Endothelial cell of umbilical vein (primary cell): ENCODE data around the gene SATB2. TPM values are rescaled to one million over a fixed set of nuclear protein-coding genes. Genes with fewer than 3 reads are reported as not detected.

Experiments
- BruUV-seq: library from RNA; stranded (reverse); fragments of 400-500 nt; replicated peaks from 2 replicates; lab custom pipeline; 2021; lab: Mats Ljungman, UMichigan
- CTCF ChIA-PET: fragments of 300-600, 350-600 bp; sonication (Branson Sonifier 250); formaldehyde crosslinking; loops from one replicate; lab custom pipeline; 2021; ENCODE audit warnings: antibody characterized with exemption, inconsistent platforms; lab: Charles Lee
- POLR2A ChIA-PET: fragments of 300-600, 350-600 bp; sonication (Branson Sonifier 250); formaldehyde crosslinking; loops from one replicate; lab custom pipeline; 2021; ENCODE audit warnings: antibody characterized with exemption, inconsistent platforms; lab: Charles Lee
- DNase-seq: peaks from one replicate; pipeline ENCODE4 v3.0.0-alpha.2; 2011; ENCODE audit warnings: low read depth, low spot score
- FAIRE-seq: peaks from 2 replicates; lab custom pipeline; 2011; peaks lifted over from hg19 to GRCh38; lab: Jason Lieb, UNC
- H2AFZ ChIP-seq: 2 replicates; pipeline ENCODE4 v1.6.0; 2012; ENCODE audit warnings: low read depth, low read length, control low read depth, inconsistent platforms
- H3K27ac ChIP-seq: 2 replicates; pipeline ENCODE4 v1.5.1; 2011; ENCODE audit warnings: low read depth, mild to moderate bottlenecking, control low read depth, low read length, moderate library complexity; ENCODE audit not compliant: insufficient read depth
- H3K27me3 ChIP-seq, 2 experiments: 2 replicates each; pipeline versions ENCODE4 v1.6.0 to v1.6.1; 2011; ENCODE audit warnings: low read length in 2 of 2, mixed read lengths in 1 of 2; ENCODE audit not compliant: control insufficient read depth in 2 of 2, insufficient read depth in 2 of 2
- H3K36me3 ChIP-seq, 2 experiments: 2 replicates in 1 of 2; 3 replicates in 1 of 2; pipeline ENCODE4 v1.5.1; 2011; ENCODE audit warnings: low read length in 2 of 2, mild to moderate bottlenecking in 1 of 2, moderate library complexity in 1 of 2; ENCODE audit not compliant: control insufficient read depth in 2 of 2, insufficient read depth in 2 of 2; ENCODE audit errors: extremely low read depth in 1 of 2
- H3K4me1 ChIP-seq: 3 replicates; pipeline ENCODE4 v1.5.1; 2011; ENCODE audit warnings: mild to moderate bottlenecking, low read length; ENCODE audit not compliant: control insufficient read depth, insufficient read depth; ENCODE audit errors: extremely low read depth
- H3K4me2 ChIP-seq: 2 replicates; pipeline ENCODE4 v1.6.1; 2011; ENCODE audit warnings: low read length, control low read depth, mixed read lengths; ENCODE audit not compliant: insufficient read depth
- H3K4me3 ChIP-seq, 3 experiments: fragments of 200-600 bp in 1 of 3; sonication (generic), shearing (Covaris generic) in 1 of 3; replicated peaks in 1 of 3; 2 replicates each; pipeline ENCODE4 v1.5.1; 2011 to 2016; ENCODE audit warnings: control low read depth in 3 of 3, low read length in 3 of 3, mild to moderate bottlenecking in 2 of 3, inconsistent platforms in 1 of 3, low read depth in 1 of 3, moderate library complexity in 1 of 3; ENCODE audit not compliant: insufficient read depth in 1 of 3
- H3K79me2 ChIP-seq: 2 replicates; pipeline ENCODE4 v1.6.0; 2012; ENCODE audit warnings: low read length, inconsistent platforms; ENCODE audit not compliant: control insufficient read depth, insufficient read depth
- H3K9ac ChIP-seq: replicated peaks from 2 replicates; pipeline ENCODE3; 2011; ENCODE audit warnings: low read length, control low read depth; ENCODE audit not compliant: insufficient read depth; ENCODE audit errors: extremely low read depth
- H3K9me1 ChIP-seq: replicated peaks from 3 replicates; pipeline ENCODE4 v1.6.0; 2011; ENCODE audit warnings: mild to moderate bottlenecking, low read length; ENCODE audit not compliant: control insufficient read depth, insufficient read depth; ENCODE audit errors: extremely low read depth
- H3K9me3 ChIP-seq: replicated peaks from 2 replicates; pipeline ENCODE4 v1.5.1; 2012; ENCODE audit warnings: low read length, inconsistent platforms; ENCODE audit not compliant: control insufficient read depth, insufficient read depth
- H4K20me1 ChIP-seq: replicated peaks from 2 replicates; pipeline ENCODE3; 2011; ENCODE audit warnings: mild to moderate bottlenecking, low read length; ENCODE audit not compliant: control insufficient read depth, insufficient read depth; ENCODE audit errors: extremely low read depth
- EZH2 ChIP-seq: IDR thresholded peaks from 2 replicates; pipeline ENCODE4 v1.6.1; 2012; ENCODE audit warnings: borderline replicate concordance, low read depth, mild to moderate bottlenecking, moderate library complexity, low read length, inconsistent platforms; ENCODE audit not compliant: severe bottlenecking
- FOS ChIP-seq: IDR thresholded peaks from 2 replicates; pipeline ENCODE4 v1.6.1; 2011; ENCODE audit warnings: mild to moderate bottlenecking, low read length, moderate library complexity, borderline replicate concordance; ENCODE audit not compliant: insufficient read depth
- GATA2 ChIP-seq: IDR thresholded peaks from 2 replicates; pipeline ENCODE4 v1.7.0; 2011; ENCODE audit warnings: low read depth, mild to moderate bottlenecking, moderate library complexity, mixed read lengths, low read length; ENCODE audit not compliant: insufficient read length, insufficient read depth
- JUN ChIP-seq: IDR thresholded peaks from 2 replicates; pipeline ENCODE4 v1.6.1; 2011; ENCODE audit warnings: borderline replicate concordance, low read depth; ENCODE audit not compliant: insufficient read length, insufficient read depth
- MYC ChIP-seq: IDR thresholded peaks from one replicate; pipeline ENCODE4 v1.6.1; 2011; ENCODE audit warnings: mild to moderate bottlenecking, low read depth, low read length
- POLR2A ChIP-seq: IDR thresholded peaks from 2 replicates; pipeline ENCODE4 v1.6.1; 2012; ENCODE audit warnings: low read depth, mild to moderate bottlenecking, control low read depth, low read length
- POLR2AphosphoS5 ChIP-seq: IDR thresholded peaks from 2 replicates; pipeline ENCODE4 v1.6.1; 2012; ENCODE audit warnings: low read depth, mild to moderate bottlenecking, control low read depth, low read length, moderate library complexity; ENCODE audit not compliant: insufficient read depth
- dilution Hi-C: fragments of 300-500 bp; cut with MboI; formaldehyde crosslinking; loops from one replicate; pipeline ENCODE4 v1.15.0; 2019; ENCODE audit warnings: low sequenced_read_pairs; ENCODE audit not compliant: extremely low pct_ligation_motif_present
- intact Hi-C: fragments of 100-400 bp; cut with micrococcal nuclease; formaldehyde crosslinking; loops from one replicate; pipeline ENCODE4 v1.10.0; 2022
- polyA plus RNA-seq, 4 experiments: library from polyadenylated mRNA; depleted of rRNA in 3 of 4; stranded (reverse) in 3 of 4; unstranded in 1 of 4; fragments of >200 nt; gene quantifications; 2 replicates each; pipeline versions ENCODE4 v1.2.1 to v1.2.3, GENCODE V29; 2011 to 2012; ENCODE audit warnings: missing spikeins in 1 of 4
- total RNA-seq: library from RNA; stranded (reverse); gene quantifications from 2 replicates; pipeline ENCODE4 v1.2.3, GENCODE V29; 2021
- TF ChIP-seq, protein P1 (sequence below): IDR thresholded peaks from 2 replicates; pipeline ENCODE4 v1.6.1; 2011; ENCODE audit not compliant: insufficient read depth, insufficient read length
- TF ChIP-seq, protein P2 (sequence below), 2 donors: IDR thresholded peaks; 1 replicate in 1 of 2; 2 replicates in 1 of 2; pipeline ENCODE4 v1.5.1; 2011; ENCODE audit warnings: low read length in 2 of 2, mild to moderate bottlenecking in 2 of 2, moderate library complexity in 2 of 2, control low read depth in 1 of 2, inconsistent platforms in 1 of 2, low read depth in 1 of 2; ENCODE audit not compliant: insufficient read depth in 1 of 2; ENCODE audit errors: extremely low read depth in 1 of 2

Gene SATB2
- total and polyA plus RNA-seq, 2 donors (not counting 3 experiments of a cell fraction or from before 2014, with no cell fraction given): 0.47 to 1.1 TPM

DNA sequence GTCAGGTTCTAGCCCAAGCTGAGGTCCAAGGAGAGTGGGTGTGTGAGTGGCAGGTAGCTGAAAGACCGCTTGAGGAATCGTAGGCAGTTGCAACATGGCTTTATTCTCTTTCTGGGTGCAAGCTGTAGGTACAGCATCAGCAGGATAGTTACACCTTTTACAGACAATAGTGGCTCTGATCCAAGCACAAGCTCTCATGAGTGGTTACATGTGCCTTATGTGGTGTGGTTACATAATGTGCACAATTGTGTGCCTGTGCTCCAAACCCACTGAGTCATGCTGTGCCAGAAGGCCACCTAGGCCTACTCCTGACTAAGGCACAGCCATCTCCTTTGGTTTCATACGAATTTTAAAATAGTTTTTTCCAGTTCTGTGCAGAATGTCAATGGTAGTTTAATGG is 227.6 kb downstream of the SATB2 start:
- Histone ChIP-seq H3K79me2 (no peaks in the 10 kb centered on the region), H3K9ac (no peak overlapping the region), H3K9me3 (peaks cover 3% of the 10 kb centered on the region), H3K9me1 (no peaks in the 10 kb centered on the region), H3K27ac (no peak overlapping the region), H2AFZ (no peak overlapping the region), H3K4me1 (no peaks in the 10 kb centered on the region), H3K4me2 (no peak overlapping the region), H3K36me3 (no peaks in the 10 kb centered on the region), H3K4me3 (no peak overlapping the region), H3K27me3 (no peaks in the 10 kb centered on the region), H4K20me1 (no peaks in the 10 kb centered on the region)
- FAIRE-seq (no peak), DNase-seq (no peak)
- CTCF ChIA-PET: no interaction called here
- BruUV-seq: no TSS peak
- TF ChIP-seq FOS (no peak), GATA2 (no peak), POLR2AphosphoS5 (no peak), POLR2A (no peak), MYC (no peak), EZH2 (no peak), JUN (no peak)
- TF ChIP-seq, protein P1, sequence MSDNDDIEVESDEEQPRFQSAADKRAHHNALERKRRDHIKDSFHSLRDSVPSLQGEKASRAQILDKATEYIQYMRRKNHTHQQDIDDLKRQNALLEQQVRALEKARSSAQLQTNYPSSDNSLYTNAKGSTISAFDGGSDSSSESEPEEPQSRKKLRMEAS: no peak
- TF ChIP-seq, protein P2, sequence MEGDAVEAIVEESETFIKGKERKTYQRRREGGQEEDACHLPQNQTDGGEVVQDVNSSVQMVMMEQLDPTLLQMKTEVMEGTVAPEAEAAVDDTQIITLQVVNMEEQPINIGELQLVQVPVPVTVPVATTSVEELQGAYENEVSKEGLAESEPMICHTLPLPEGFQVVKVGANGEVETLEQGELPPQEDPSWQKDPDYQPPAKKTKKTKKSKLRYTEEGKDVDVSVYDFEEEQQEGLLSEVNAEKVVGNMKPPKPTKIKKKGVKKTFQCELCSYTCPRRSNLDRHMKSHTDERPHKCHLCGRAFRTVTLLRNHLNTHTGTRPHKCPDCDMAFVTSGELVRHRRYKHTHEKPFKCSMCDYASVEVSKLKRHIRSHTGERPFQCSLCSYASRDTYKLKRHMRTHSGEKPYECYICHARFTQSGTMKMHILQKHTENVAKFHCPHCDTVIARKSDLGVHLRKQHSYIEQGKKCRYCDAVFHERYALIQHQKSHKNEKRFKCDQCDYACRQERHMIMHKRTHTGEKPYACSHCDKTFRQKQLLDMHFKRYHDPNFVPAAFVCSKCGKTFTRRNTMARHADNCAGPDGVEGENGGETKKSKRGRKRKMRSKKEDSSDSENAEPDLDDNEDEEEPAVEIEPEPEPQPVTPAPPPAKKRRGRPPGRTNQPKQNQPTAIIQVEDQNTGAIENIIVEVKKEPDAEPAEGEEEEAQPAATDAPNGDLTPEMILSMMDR (IDR thresholded peaks at IDR 0.05; ENCODE audit: extremely low read depth in 1 of 2, insufficient read depth in 1 of 2, low read depth in 1 of 2, low read length in 2 of 2): no peak
- POLR2A ChIA-PET: no interaction called here
- intact Hi-C loops (no loop called here), dilution Hi-C loops (no loop called here)
